K562 (cell line): Measurements from ENCODE around the gene ENTR1. TPM values are rescaled to one million over a fixed set of nuclear protein-coding genes. Genes with fewer than 3 reads are reported as not detected.

ENCODE experiments used
- ADNP ChIP-seq: fragments of 200-800 bp; sonication (Bioruptor generic); IDR thresholded peaks from 2 replicates; pipeline ENCODE4 v1.6.1; 2016; ENCODE audit warnings: missing genetic modification characterization, missing compliant biosample characterization
- ARID4B ChIP-seq: sonication (generic); formaldehyde crosslinking; IDR thresholded peaks from 2 replicates; pipeline ENCODE4 v1.8.0; 2022; ENCODE audit warnings: mild to moderate bottlenecking, missing genetic modification reagents
- CBFB ChIP-seq: sonication (generic); formaldehyde crosslinking; IDR thresholded peaks from 2 replicates; pipeline ENCODE4 v1.4.0; 2020; ENCODE audit warnings: mild to moderate bottlenecking, missing genetic modification reagents
- CREB3L1 ChIP-seq: fragments of 450-650 bp; IDR thresholded peaks from 2 replicates; pipeline ENCODE4 v1.6.1; 2014; ENCODE audit warnings: low read depth, mild to moderate bottlenecking, moderate library complexity, borderline replicate concordance
- DPF2 ChIP-seq: fragments of 450-650 bp; IDR thresholded peaks from 2 replicates; pipeline ENCODE4 v1.6.1; 2016
- EHMT2 ChIP-seq: fragments of 450-650 bp; IDR thresholded peaks from 2 replicates; pipeline ENCODE4 v1.6.1; 2018; ENCODE audit warnings: antibody characterized with exemption
- ESRRA ChIP-seq: fragments of 450-650 bp; IDR thresholded peaks from 2 replicates; pipeline ENCODE4 v1.6.1; 2014; ENCODE audit warnings: low read depth, mild to moderate bottlenecking, moderate library complexity, borderline replicate concordance
- GABPB2 ChIP-seq: fragments of 250-450 bp; sonication (Bioruptor Pico); conservative IDR thresholded peaks from 2 replicates; pipeline ENCODE4 v1.5.1; 2021; ENCODE audit warnings: mild to moderate bottlenecking
- HEY1 ChIP-seq: fragments of 250-450 bp; sonication (Bioruptor Pico); IDR thresholded peaks from 2 replicates; pipeline ENCODE4 v1.5.0; 2020; ENCODE audit warnings: mild to moderate bottlenecking, moderate library complexity, borderline replicate concordance
- KAT2B ChIP-seq: IDR thresholded peaks from one replicate; pipeline ENCODE4 v1.6.1; 2012; ENCODE audit warnings: low read depth, mild to moderate bottlenecking, control low read depth, inconsistent platforms, low read length, moderate library complexity
- MCM7 ChIP-seq, 2 experiments: fragments of 450-650 bp; IDR thresholded peaks; 2 replicates each; pipeline ENCODE4 v1.6.1; 2016 to 2018
- MLX ChIP-seq, 2 experiments: fragments of 450-650 bp in 1 of 2; sonication (generic) in 1 of 2; formaldehyde crosslinking; conservative IDR thresholded peaks; 2 replicates each; pipeline versions ENCODE4 v1.4.0 to v1.8.1; 2020 to 2022; ENCODE audit warnings: mild to moderate bottlenecking in 1 of 2, missing genetic modification reagents in 1 of 2
- NR2C1 ChIP-seq, 2 experiments: fragments of 450-650 bp; IDR thresholded peaks; 2 replicates each; pipeline ENCODE4 v1.6.1; 2017; ENCODE audit warnings: mild to moderate bottlenecking in 2 of 2, antibody characterized with exemption in 1 of 2, inconsistent platforms in 1 of 2, missing compliant biosample characterization in 1 of 2, missing genetic modification characterization in 1 of 2
- PHB ChIP-seq: fragments of 250-450 bp; sonication (Bioruptor Pico); IDR thresholded peaks from 2 replicates; pipeline ENCODE4 v1.5.0; 2021
- POLR2G ChIP-seq: fragments of 200-400 bp; formaldehyde crosslinking; IDR thresholded peaks from 2 replicates; pipeline ENCODE4 v1.6.1; 2017; ENCODE audit warnings: low read depth, mild to moderate bottlenecking, antibody characterized with exemption, low read length, moderate library complexity
- TAL1 ChIP-seq: fragments of 450-650 bp; IDR thresholded peaks from 2 replicates; pipeline ENCODE4 v1.6.1; 2016; ENCODE audit warnings: mild to moderate bottlenecking
- TBP ChIP-seq: optimal IDR thresholded peaks from 2 replicates; pipeline ENCODE3; 2011; ENCODE audit warnings: low read depth, low read length, improper control_type of control experiment
- TRIM28 ChIP-seq: fragments of 450-650 bp; IDR thresholded peaks from 2 replicates; pipeline ENCODE4 v1.6.1; 2017
- ZBTB2 ChIP-seq: fragments of 450-650 bp; IDR thresholded peaks from 2 replicates; pipeline ENCODE4 v1.6.1; 2016; ENCODE audit warnings: antibody characterized with exemption
- ZNF347 ChIP-seq: fragments of 450-650 bp; formaldehyde crosslinking; IDR thresholded peaks from 2 replicates; pipeline ENCODE4 v1.4.0; 2020; ENCODE audit warnings: low read depth, mild to moderate bottlenecking, moderate library complexity
- ZNF668 ChIP-seq: fragments of 250-450 bp; sonication (Bioruptor Pico); IDR thresholded peaks from 2 replicates; pipeline ENCODE4 v1.8.0; 2022; ENCODE audit warnings: mild to moderate bottlenecking, inconsistent platforms
- polyA plus RNA-seq, 8 experiments: library from polyadenylated mRNA; depleted of rRNA in 4 of 8; stranded (reverse) in 5 of 8; unstranded in 3 of 8; fragments of >200 nt; fragmentation: Nextera tagmentation in 2 of 8; fragmentation: Illumina TruSeq in 1 of 8; extraction: Ambion mirVana in 2 of 8; extraction: Trizol in 1 of 8; gene quantifications; 2 replicates each; pipeline versions ENCODE4 v1.2.1 to v1.2.3, GENCODE V29; 2011 to 2014; ENCODE audit warnings: inconsistent platforms in 1 of 8, missing spikeins in 1 of 8
- total RNA-seq, 7 experiments: library from RNA; depleted of rRNA in 6 of 7; stranded (reverse); fragments of >200 nt in 6 of 7; fragmentation: Illumina TruSeq in 2 of 7; extraction: Trizol in 2 of 7; gene quantifications; 2 replicates each; pipeline versions ENCODE4 v1.2.1 to v1.2.3, GENCODE V29; 2011 to 2021; ENCODE audit warnings: low replicate concordance in 1 of 7

ENTR1 gene
- total and polyA plus RNA-seq, 9 of the 15 experiments (the other 6 are each of a cell fraction or from before 2014, with no cell fraction given) = 6.7 to 106 (median 72.6) TPM

- TF ChIP-seq EHMT2 (no peak), MCM7 (IDR thresholded peaks at IDR 0.05) (no peak), KAT2B (no peak), NR2C1 (IDR thresholded peaks at IDR 0.05) (no peak), NR2C1 (tag; IDR thresholded peaks at IDR 0.05) (no peak), ESRRA (peak; percentile 47; the same call in 1 of the 2 replicates), ARID4B (CRISPR knock-in tag) (peak; percentile 91), ZNF668 (CRISPR knock-in tag) (no peak), ZNF347 (CRISPR knock-in tag) (no peak), MLX (CRISPR knock-in tag; conservative IDR thresholded peaks at IDR 0.05) (no peak), HEY1 (CRISPR knock-in tag) (no peak), TRIM28 (no peak), PHB (no peak), CBFB (CRISPR knock-in tag) (no peak), ZBTB2 (no peak), POLR2G (peak; percentile 92), DPF2 (no peak), ADNP (tag) (no peak), TAL1 (no peak), CREB3L1 (peak; percentile 41; the same call in 1 of the 2 replicates), TBP (peak; percentile 67), GABPB2 (CRISPR knock-in tag) (no peak)
These were observed 10.2 kb downstream of the ENTR1 start, which contains the start of gene SNAPC4 (continued) for GRCh38 chr9:136400038-136400834.
